Measurements from ENCODE around the gene POLG. TPM values are rescaled to one million over a fixed set of nuclear protein-coding genes. Genes with fewer than 3 reads are reported as not detected.

The POLG gene
- total RNA-seq, 1 experiment from 2014 or later: 83.5 TPM

GRCh38 chr15:89291934-89292438, 42.6 kb downstream of the POLG start:
- ChIA-PET POLR2A (ENCODE audit: unreplicated experiment) (no interaction called here), CTCF (no interaction called here)
- BruUV-seq (replicated peaks): no TSS peak
- no peaks in the 10 kb centered on the region for H3K9me2 ChIP-seq (replicated peaks; ENCODE audit: low read length)
- no peaks in the 10 kb centered on the region for H3K27me3 ChIP-seq (ENCODE audit: low read length)
- no peaks in the 10 kb centered on the region for H4K20me1 ChIP-seq (ENCODE audit: low read length)
- H3K27ac ChIP-seq (ENCODE audit: low read length): no peak overlapping the region
- H3K36me3 ChIP-seq (ENCODE audit: low read depth, low read length): peaks cover 44% of the 10 kb centered on the region
- ATAC-seq (no peak), DNase-seq (no peak)
- H2AFZ ChIP-seq (ENCODE audit: low read length): no peak overlapping the region
- H3K4me1 ChIP-seq (ENCODE audit: insufficient read depth, low read length): no peaks in the 10 kb centered on the region
- H3K9me3 ChIP-seq (ENCODE audit: low read length): no peaks in the 10 kb centered on the region
- intact Hi-C loops (cut with micrococcal nuclease): no loop called here
- no peak overlapping the region for H3K4me2 ChIP-seq (ENCODE audit: low read length)
- no peak overlapping the region for H3K9ac ChIP-seq (ENCODE audit: low read length)
- no peak overlapping the region for H3K4me3 ChIP-seq (ENCODE audit: low read length)
- H3F3A ChIP-seq (ENCODE audit: low read length, unreplicated experiment): no peaks in the 10 kb centered on the region
- H3K79me2 ChIP-seq (ENCODE audit: low read length): no peaks in the 10 kb centered on the region
- TF ChIP-seq EZH2 (IDR thresholded peaks at IDR 0.05; ENCODE audit: low read length, unreplicated experiment): no peak
- TF ChIP-seq CTCF (conservative IDR thresholded peaks at IDR 0.05; ENCODE audit: low read depth, low read length): no peak
- TF ChIP-seq EZH2phosphoT487 (IDR thresholded peaks at IDR 0.05; ENCODE audit: borderline replicate concordance, low read length): no peak

DNA sequence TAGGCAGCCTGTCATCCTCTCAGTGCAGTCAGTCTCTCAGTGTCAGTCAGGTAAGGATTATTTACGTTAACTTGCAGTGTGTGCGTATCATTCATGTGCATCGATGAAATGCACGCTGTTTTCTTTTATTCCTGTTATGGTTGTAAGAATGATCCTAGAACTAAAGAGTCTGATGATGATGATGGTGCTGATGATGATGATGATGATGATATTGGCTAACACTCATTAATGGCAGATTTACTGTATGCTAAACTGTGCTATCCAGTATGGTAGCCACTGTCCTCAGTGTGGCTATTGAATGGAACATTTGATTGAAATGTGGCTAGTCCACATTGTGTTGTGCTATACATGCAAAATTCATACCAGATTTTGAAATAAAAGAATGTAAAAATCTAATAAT, 51.4 kb downstream of the POLG start:
- no peaks in the 10 kb centered on the region for H3K9me2 ChIP-seq (replicated peaks; ENCODE audit: low read length)
- no peaks in the 10 kb centered on the region for H4K20me1 ChIP-seq (ENCODE audit: low read length)
- H3K27ac ChIP-seq (ENCODE audit: low read length): no peak overlapping the region
- intact Hi-C loops (cut with micrococcal nuclease): no loop called here
- H2AFZ ChIP-seq (ENCODE audit: low read length): no peak overlapping the region
- ChIA-PET CTCF (no interaction called here), POLR2A (ENCODE audit: unreplicated experiment) (no interaction called here)
- H3K27me3 ChIP-seq (ENCODE audit: low read length): no peaks in the 10 kb centered on the region
- H3K4me2 ChIP-seq (ENCODE audit: low read length): no peak overlapping the region
- no peaks in the 10 kb centered on the region for H3K9me3 ChIP-seq (ENCODE audit: low read length)
- ATAC-seq (no peak), DNase-seq (no peak)
- peaks cover 9% of the 10 kb centered on the region for H3K4me1 ChIP-seq (ENCODE audit: insufficient read depth, low read length)
- H3K79me2 ChIP-seq (ENCODE audit: low read length): no peaks in the 10 kb centered on the region
- no peak overlapping the region for H3K9ac ChIP-seq (ENCODE audit: low read length)
- peaks cover 58% of the 10 kb centered on the region for H3K36me3 ChIP-seq (ENCODE audit: low read depth, low read length)
- no peak overlapping the region for H3K4me3 ChIP-seq (ENCODE audit: low read length)
- no TSS peak for BruUV-seq (replicated peaks)
- H3F3A ChIP-seq (ENCODE audit: low read length, unreplicated experiment): no peaks in the 10 kb centered on the region
- TF ChIP-seq EZH2phosphoT487 (IDR thresholded peaks at IDR 0.05; ENCODE audit: borderline replicate concordance, low read length) (no peak), EZH2 (IDR thresholded peaks at IDR 0.05; ENCODE audit: low read length, unreplicated experiment) (no peak), CTCF (conservative IDR thresholded peaks at IDR 0.05; ENCODE audit: low read depth, low read length) (no peak)

DNA sequence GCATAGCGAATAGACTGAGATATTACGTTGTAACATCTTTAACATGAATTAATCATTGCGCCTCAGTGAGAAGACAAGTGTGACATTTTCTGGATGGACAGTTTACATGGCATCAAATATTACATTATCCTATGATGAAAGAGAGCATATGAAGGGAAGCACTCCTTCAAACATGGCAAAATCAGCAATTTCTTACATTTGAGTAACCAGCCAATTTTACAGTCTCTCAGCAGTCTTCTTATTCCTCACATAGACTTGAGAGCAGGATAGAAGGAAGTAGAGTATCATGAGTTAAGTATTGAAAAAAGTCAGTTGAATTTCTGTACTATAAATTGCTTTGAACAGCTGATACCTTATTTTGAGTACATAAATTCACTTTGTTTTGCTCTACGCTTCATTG, 52.0 kb downstream of the POLG start:
- Histone ChIP-seq H3K27ac (ENCODE audit: low read length) (no peak overlapping the region), H4K20me1 (ENCODE audit: low read length) (no peaks in the 10 kb centered on the region), H3K4me2 (ENCODE audit: low read length) (no peak overlapping the region), H3K27me3 (ENCODE audit: low read length) (no peaks in the 10 kb centered on the region), H3K9me3 (ENCODE audit: low read length) (no peaks in the 10 kb centered on the region), H3F3A (ENCODE audit: low read length, unreplicated experiment) (no peaks in the 10 kb centered on the region), H3K79me2 (ENCODE audit: low read length) (no peaks in the 10 kb centered on the region), H3K4me1 (ENCODE audit: insufficient read depth, low read length) (peaks cover 15% of the 10 kb centered on the region), H2AFZ (ENCODE audit: low read length) (no peak overlapping the region), H3K9me2 (replicated peaks; ENCODE audit: low read length) (no peaks in the 10 kb centered on the region), H3K36me3 (ENCODE audit: low read depth, low read length) (peaks cover 55% of the 10 kb centered on the region), H3K9ac (ENCODE audit: low read length) (no peak overlapping the region), H3K4me3 (ENCODE audit: low read length) (no peak overlapping the region)
- CTCF ChIA-PET: no interaction called here
- TF ChIP-seq EZH2 (IDR thresholded peaks at IDR 0.05; ENCODE audit: low read length, unreplicated experiment): no peak
- TF ChIP-seq EZH2phosphoT487 (IDR thresholded peaks at IDR 0.05; ENCODE audit: borderline replicate concordance, low read length): no peak
- TF ChIP-seq CTCF (conservative IDR thresholded peaks at IDR 0.05; ENCODE audit: low read depth, low read length): no peak
- no peak for DNase-seq
- intact Hi-C loops (cut with micrococcal nuclease): no loop called here
- POLR2A ChIA-PET (ENCODE audit: unreplicated experiment): no interaction called here
- no peak for ATAC-seq
- BruUV-seq (replicated peaks): no TSS peak

Data from PC-3 (cell line).